GM12878 (cell line): ENCODE measurements around the gene ZNF226. TPM values are rescaled to one million over a fixed set of nuclear protein-coding genes. Genes with fewer than 3 reads are reported as not detected.

Experiments
- CBFB ChIP-seq: IDR thresholded peaks from 2 replicates; pipeline ENCODE4 v1.6.1; 2016; ENCODE audit warnings: antibody characterized with exemption, low read depth
- CBX5 ChIP-seq: sonication (generic); IDR thresholded peaks from 2 replicates; pipeline ENCODE4 v1.6.1; 2016; ENCODE audit warnings: low read depth, moderate library complexity, mild to moderate bottlenecking, inconsistent platforms
- CUX1 ChIP-seq: IDR thresholded peaks from 2 replicates; pipeline ENCODE4 v1.6.1; 2012; ENCODE audit warnings: improper control_type of control experiment, low read depth, low read length; ENCODE audit not compliant: insufficient replicate concordance
- E2F8 ChIP-seq: fragments of 450-650 bp; IDR thresholded peaks from 2 replicates; pipeline ENCODE4 v1.6.1; 2018; ENCODE audit warnings: mild to moderate bottlenecking, low read depth, moderate library complexity; ENCODE audit not compliant: partially characterized antibody
- NBN ChIP-seq: fragments of 450-650 bp; IDR thresholded peaks from 2 replicates; pipeline ENCODE4 v1.6.1; 2016
- PKNOX1 ChIP-seq: fragments of 450-650 bp; IDR thresholded peaks from 2 replicates; pipeline ENCODE4 v1.6.1; 2016; ENCODE audit warnings: mild to moderate bottlenecking
- ZBTB4 ChIP-seq: fragments of 450-650 bp; formaldehyde crosslinking; IDR thresholded peaks from 2 replicates; pipeline ENCODE4 v1.4.0; 2022; ENCODE audit warnings: mild to moderate bottlenecking, moderate library complexity
- ZNF687 ChIP-seq: fragments of 450-650 bp; IDR thresholded peaks from 2 replicates; pipeline ENCODE4 v1.6.1; 2017; ENCODE audit warnings: mild to moderate bottlenecking, moderate library complexity
- ZSCAN29 ChIP-seq: fragments of 450-650 bp; IDR thresholded peaks from 2 replicates; pipeline ENCODE4 v1.6.1; 2017; ENCODE audit warnings: mild to moderate bottlenecking, moderate library complexity
- polyA plus RNA-seq, 11 experiments: library from polyadenylated mRNA; depleted of rRNA in 4 of 11; unstranded in 6 of 11; stranded (reverse) in 5 of 11; fragments of >200 nt; fragmentation: Nextera tagmentation in 4 of 11; fragmentation: Illumina TruSeq in 1 of 11; extraction: Ambion mirVana in 4 of 11; extraction: Trizol in 1 of 11; gene quantifications; 1 replicate in 1 of 11; 2 replicates in 10 of 11; pipeline versions ENCODE4 v1.2.1 to v1.2.3, GENCODE V29; 2011 to 2016; ENCODE audit warnings: inconsistent platforms in 2 of 11, missing spikeins in 2 of 11, low read depth in 1 of 11
- total RNA-seq, 4 experiments: library from RNA; depleted of rRNA in 3 of 4; stranded (reverse); fragments of >200 nt in 3 of 4; fragmentation: Illumina TruSeq in 1 of 4; extraction: Trizol in 1 of 4; gene quantifications; 2 replicates each; pipeline versions ENCODE4 v1.2.1 to v1.2.3, GENCODE V29; 2013 to 2021

Gene ZNF226
- total and polyA plus RNA-seq, 10 of the 15 experiments (the other 5 are each of a cell fraction or from before 2014, with no cell fraction given), result 13.7 to 35.3 (median 18.3) TPM

- no peak for TF ChIP-seq CUX1
- TF ChIP-seq ZNF687, result no peak
- no peak for TF ChIP-seq ZSCAN29
- TF ChIP-seq PKNOX1, result peak; percentile 26; the same call in 1 of the 2 replicates
- TF ChIP-seq CBX5, result 0 out of 2 replicates have a peak, but pooled peaks have one; percentile 37
- peak; percentile 82 for TF ChIP-seq E2F8
- peak; percentile 80 for TF ChIP-seq NBN
- peak; percentile 54; the same call in 1 of the 2 replicates for TF ChIP-seq CBFB
- no peak for TF ChIP-seq ZBTB4 (CRISPR knock-in tag)
These were observed 47.5 kb downstream of the ZNF226 start, which contains the start of gene ZNF227 (continued) for GRCh38 chr19:44212250-44212865.
